Measurements from ENCODE around the gene CLSTN2. TPM values are rescaled to one million over a fixed set of nuclear protein-coding genes. Genes with fewer than 3 reads are reported as not detected.

Gene CLSTN2
- total RNA-seq, 1 donor from 2014 or later = 12.9 TPM

DNA sequence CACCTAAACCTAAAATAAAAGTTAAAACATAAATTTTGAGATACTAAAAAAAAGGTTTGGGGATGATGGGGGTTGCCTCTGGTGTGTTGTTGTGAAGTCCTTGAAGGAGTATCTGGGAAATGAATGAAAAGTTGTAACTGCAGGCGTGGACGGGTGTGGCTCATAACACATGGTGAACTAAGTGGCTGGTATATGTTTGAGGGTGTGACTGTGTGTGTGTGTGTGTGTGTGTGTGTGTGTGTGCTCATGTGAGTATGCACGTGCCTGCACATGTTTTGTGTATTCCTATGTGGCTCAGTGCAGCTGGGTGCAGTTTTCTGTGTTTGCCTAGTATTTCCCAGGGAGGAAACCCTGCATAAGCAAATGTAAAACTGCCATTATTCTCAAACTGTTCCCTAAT is 513.0 kb downstream of the CLSTN2 start:
- H3K4me1 Mint-ChIP-seq (ENCODE audit: unreplicated experiment) = no peaks in the 10 kb centered on the region
- no peaks in the 10 kb centered on the region for H3K27me3 Mint-ChIP-seq
- no peak overlapping the region for H3K27ac Mint-ChIP-seq
- DNase-seq (ENCODE audit: extremely low spot score, unreplicated experiment) = no peak
- H3K9me3 Mint-ChIP-seq = no peaks in the 10 kb centered on the region
- H3K36me3 Mint-ChIP-seq = no peaks in the 10 kb centered on the region
- no peak overlapping the region for H3K4me3 Mint-ChIP-seq
- TF ChIP-seq, protein P1, sequence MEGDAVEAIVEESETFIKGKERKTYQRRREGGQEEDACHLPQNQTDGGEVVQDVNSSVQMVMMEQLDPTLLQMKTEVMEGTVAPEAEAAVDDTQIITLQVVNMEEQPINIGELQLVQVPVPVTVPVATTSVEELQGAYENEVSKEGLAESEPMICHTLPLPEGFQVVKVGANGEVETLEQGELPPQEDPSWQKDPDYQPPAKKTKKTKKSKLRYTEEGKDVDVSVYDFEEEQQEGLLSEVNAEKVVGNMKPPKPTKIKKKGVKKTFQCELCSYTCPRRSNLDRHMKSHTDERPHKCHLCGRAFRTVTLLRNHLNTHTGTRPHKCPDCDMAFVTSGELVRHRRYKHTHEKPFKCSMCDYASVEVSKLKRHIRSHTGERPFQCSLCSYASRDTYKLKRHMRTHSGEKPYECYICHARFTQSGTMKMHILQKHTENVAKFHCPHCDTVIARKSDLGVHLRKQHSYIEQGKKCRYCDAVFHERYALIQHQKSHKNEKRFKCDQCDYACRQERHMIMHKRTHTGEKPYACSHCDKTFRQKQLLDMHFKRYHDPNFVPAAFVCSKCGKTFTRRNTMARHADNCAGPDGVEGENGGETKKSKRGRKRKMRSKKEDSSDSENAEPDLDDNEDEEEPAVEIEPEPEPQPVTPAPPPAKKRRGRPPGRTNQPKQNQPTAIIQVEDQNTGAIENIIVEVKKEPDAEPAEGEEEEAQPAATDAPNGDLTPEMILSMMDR (conservative IDR thresholded peaks at IDR 0.05) = no peak

DNA sequence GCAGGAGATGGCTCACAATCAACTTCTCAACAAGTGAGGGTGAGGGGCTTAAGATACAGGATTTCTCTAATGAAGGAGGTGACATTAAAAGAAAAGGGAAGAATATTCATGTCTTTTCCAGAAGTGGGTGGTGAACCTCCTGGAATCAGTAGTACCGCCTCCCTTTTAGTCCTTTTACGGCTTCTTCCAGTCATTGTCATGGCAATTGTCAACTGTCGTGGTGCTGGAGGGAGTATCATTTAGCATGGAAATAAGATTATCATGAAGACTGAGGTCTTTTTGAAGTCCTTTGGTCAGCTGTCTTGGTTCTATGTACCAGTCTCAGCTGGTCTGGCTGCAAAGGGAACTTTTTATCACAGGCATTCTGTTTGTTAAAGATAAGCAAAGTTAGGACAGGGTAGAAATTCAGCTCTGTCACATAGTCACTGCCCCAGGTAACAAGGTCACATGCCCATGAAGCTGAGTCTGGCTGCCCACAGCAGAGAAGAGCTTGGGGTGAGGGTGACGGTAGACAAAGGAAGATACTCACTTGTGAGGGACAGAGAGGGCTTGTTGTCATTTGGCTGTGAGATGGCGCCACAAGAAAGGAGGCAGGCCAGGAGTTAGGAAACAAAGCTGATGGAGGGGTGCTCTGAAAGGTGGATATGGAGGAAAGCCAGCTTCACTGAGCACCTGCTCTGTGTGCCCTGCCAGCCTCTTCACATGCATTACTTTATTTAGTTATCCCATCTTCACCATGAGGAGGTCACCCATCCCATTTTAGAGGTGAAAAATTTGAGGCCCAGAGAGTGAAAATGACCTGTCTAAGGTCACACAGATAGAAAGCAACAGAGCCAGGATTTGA is 514.6 kb downstream of the CLSTN2 start:
- Mint-ChIP-seq H3K4me1 (ENCODE audit: unreplicated experiment) (no peaks in the 10 kb centered on the region), H3K36me3 (no peaks in the 10 kb centered on the region), H3K4me3 (no peak overlapping the region), H3K27me3 (no peaks in the 10 kb centered on the region), H3K27ac (no peak overlapping the region), H3K9me3 (no peaks in the 10 kb centered on the region)
- no peak for DNase-seq (ENCODE audit: extremely low spot score, unreplicated experiment)
- TF ChIP-seq, protein P1 (conservative IDR thresholded peaks at IDR 0.05) = no peak

DNA sequence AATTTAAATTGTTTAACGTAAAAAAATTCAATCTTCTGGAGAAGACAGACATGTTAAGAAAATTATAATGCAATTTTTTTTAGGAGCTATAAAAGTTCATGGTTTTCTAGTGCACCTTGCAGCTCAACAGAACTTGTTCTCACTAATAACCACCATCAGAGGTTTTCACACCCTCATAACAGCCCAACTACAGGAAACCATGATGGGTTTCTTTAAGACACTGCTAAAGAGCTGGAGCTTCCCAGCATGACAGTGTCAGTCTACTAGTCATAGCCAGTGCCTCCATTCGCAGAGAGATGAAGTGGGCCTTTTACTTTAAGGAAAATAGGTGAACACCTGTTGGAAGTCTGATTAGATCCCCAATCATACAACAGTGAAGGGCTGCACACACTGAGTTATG is 518.8 kb downstream of the CLSTN2 start:
- Mint-ChIP-seq H3K9me3 (no peaks in the 10 kb centered on the region), H3K27ac (no peak overlapping the region), H3K4me3 (no peak overlapping the region), H3K36me3 (no peaks in the 10 kb centered on the region), H3K4me1 (ENCODE audit: unreplicated experiment) (peaks cover 3% of the 10 kb centered on the region), H3K27me3 (no peaks in the 10 kb centered on the region)
- no peak for DNase-seq (ENCODE audit: extremely low spot score, unreplicated experiment)
- TF ChIP-seq, protein P1 (conservative IDR thresholded peaks at IDR 0.05) = no peak

DNA sequence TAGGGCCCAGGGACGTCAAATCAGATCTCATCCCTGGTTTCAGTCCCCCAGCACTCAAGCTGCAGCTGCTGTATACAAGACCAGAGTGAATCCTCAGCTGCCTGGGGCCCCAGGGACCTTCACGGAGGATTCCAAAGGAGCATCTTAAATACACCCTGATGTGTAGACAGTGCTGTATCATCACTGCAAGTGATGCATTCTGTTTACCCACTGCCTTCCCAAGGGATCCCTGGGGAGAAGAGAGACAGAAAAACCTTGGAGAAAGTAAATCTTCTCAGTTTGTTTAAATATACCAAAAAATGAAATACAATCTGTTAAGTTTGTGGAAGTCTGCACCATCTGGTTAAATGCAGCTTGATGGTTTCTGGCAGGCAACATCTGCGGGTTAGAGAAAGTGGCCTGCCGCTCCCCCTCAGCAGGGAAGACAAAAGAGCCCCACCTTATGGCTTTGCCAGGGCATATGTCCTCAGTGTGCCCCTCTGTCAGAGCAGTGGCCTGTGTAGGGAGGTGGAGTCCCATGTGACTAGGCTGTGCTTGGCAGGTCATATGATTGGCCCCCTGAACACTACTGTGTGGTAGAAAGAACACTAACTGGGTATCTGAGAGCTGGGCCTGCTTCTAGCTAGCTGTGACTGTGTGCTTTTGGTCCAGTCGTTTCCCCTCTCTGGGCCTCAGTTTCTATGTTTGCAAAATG is 520.7 kb downstream of the CLSTN2 start:
- Mint-ChIP-seq H3K9me3 (no peaks in the 10 kb centered on the region), H3K27me3 (no peaks in the 10 kb centered on the region), H3K4me3 (no peak overlapping the region), H3K4me1 (ENCODE audit: unreplicated experiment) (peaks cover 3% of the 10 kb centered on the region), H3K36me3 (no peaks in the 10 kb centered on the region), H3K27ac (no peak overlapping the region)
- TF ChIP-seq, protein P1 (conservative IDR thresholded peaks at IDR 0.05) = no peak
- DNase-seq (ENCODE audit: extremely low spot score, unreplicated experiment) = no peak

DNA sequence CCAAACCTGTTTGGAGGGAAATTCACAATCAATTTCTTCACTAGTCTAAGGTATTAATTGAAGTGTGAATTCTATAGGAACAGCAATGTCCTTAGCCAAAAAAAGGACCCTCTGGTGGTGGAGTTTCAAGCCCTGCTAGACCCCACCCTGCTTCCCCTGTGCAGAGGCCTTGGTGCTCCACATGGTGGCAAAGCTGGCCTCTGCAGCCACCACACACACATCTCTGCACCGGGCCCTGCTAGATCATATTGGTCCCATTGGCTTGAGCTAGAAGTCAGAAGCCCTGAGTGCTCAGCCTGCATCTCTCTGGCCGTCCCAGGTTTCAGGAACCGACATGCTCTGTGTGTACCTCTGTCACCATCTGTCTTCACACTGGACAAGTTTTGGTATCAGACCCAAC is 522.0 kb downstream of the CLSTN2 start:
- Mint-ChIP-seq H3K4me1 (ENCODE audit: unreplicated experiment) (peaks cover 3% of the 10 kb centered on the region), H3K36me3 (no peaks in the 10 kb centered on the region), H3K9me3 (no peaks in the 10 kb centered on the region), H3K27me3 (no peaks in the 10 kb centered on the region), H3K4me3 (no peak overlapping the region), H3K27ac (no peak overlapping the region)
- DNase-seq (ENCODE audit: extremely low spot score, unreplicated experiment) = no peak
- TF ChIP-seq, protein P1 (conservative IDR thresholded peaks at IDR 0.05) = no peak
